Activated T-helper 1 cell treated with Interleukin-2 at 50 U/mL for 16 hours (primary cell): ENCODE results near the gene CORO2B.

Experiments
- DNase-seq: peaks from one replicate; pipeline ENCODE4 v3.0.0-alpha.2; 2020; ENCODE audit warnings: low read depth

Gene CORO2B

DNA sequence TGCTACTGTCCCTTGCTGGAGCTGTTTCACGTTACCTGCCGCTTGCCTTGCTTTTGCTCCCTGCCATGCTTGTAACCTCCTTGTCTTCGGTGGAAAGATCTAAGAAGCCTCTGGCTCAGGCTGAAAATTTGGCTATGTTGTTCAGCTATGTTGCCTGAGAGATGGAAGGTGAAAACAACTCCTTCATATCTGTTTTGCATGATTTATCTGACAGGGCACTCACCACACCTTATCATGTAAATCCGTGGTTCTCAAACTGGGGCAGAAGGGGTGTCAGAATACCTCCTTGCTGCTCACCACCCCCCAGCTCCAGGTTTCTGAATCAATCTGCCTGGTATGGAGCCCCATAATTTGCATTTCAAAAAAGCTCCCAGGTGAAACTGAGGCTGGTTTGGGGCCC is 6.5 kb upstream of the CORO2B start:
- DNase-seq: no peak

DNA sequence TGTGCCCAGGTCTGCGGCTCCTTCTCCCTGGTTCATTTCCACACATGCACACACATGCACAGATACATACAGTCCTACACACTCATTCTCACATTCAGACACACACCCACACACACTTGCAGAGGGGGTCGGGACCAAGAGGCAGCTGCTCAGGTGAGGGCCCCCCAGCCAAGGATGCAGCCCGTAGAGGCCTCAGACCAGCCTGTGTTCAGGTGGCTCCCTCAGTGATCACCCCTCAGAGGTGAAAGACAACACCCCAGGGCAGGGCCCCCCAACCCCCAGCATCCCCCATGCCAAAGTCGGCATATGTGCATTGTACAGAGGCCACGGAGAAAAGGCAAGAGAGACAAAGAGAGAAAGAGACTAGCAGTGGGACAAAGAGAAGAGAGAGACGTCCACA is 5.9 kb upstream of the CORO2B start:
- no peak for DNase-seq

DNA sequence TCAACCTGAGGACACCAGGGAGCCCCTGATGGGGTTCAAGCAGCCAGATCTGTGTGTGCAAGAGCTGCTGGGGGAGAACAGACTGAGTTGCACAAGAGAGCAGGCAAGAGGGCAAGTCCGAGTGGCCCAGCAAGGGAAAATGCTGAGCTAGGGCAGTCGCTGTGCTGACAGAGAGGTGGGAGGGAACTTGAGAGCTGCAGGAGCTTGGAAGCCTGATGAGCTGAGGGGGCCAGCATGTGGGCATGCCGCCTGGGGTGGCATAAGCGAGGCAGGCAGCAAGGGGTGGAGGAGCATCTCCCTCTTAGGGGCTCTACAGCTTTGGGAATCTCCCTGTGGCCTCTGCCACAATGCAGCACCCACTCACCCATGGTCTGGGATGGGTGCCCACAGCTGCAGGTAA is 4.7 kb upstream of the CORO2B start:
- DNase-seq: no peak

DNA sequence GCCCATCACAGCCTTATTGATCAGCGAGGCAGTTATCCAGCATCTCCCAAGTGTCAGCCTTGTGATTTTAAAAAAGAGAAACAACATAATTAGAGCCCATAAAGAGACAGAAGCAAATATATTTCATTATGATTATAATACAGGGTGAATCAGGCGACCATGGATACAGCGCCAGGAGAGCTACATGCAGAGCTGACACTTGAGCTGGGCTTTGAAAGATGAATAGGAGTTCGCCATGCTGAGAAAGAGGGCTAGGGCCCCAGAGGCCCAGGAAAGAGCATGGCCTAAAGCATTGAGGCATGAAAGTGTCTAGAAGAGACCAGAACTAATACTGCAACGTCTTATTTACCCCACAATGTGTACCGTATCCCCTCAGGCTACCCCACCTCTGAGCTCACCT is 4.2 kb upstream of the CORO2B start:
- no peak for DNase-seq

DNA sequence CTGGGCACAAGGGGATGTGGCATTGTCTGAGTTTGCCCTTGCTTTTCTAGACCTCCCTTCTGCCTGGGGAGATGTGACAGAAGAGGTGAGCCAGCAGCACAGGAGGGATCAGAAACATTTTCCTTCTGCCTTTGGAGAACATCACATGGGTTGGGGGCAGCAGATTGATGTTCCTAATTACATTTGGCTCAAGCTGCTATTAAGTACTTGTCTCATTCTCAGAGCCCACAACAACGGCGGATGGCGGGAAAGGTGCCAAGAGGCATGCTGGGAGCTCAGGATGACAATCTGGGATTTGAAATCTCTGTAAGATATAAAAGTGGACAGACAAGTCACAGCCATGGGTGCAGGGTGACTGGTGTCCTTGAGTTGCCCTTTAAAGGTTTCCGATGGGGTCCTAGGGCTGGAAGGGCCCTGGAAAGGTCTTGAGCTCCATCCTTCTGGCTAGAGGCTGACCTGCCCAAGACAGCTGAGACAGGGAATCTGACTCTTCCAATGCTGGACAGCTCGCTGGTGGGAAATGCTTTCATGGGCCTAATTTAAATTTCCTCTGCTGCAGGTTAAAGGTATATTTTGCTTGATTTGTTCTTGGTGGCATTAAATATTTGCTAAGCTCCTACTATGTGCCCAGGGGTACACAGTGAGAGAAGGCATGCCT is 2.4 kb upstream of the CORO2B start:
- DNase-seq: no peak

DNA sequence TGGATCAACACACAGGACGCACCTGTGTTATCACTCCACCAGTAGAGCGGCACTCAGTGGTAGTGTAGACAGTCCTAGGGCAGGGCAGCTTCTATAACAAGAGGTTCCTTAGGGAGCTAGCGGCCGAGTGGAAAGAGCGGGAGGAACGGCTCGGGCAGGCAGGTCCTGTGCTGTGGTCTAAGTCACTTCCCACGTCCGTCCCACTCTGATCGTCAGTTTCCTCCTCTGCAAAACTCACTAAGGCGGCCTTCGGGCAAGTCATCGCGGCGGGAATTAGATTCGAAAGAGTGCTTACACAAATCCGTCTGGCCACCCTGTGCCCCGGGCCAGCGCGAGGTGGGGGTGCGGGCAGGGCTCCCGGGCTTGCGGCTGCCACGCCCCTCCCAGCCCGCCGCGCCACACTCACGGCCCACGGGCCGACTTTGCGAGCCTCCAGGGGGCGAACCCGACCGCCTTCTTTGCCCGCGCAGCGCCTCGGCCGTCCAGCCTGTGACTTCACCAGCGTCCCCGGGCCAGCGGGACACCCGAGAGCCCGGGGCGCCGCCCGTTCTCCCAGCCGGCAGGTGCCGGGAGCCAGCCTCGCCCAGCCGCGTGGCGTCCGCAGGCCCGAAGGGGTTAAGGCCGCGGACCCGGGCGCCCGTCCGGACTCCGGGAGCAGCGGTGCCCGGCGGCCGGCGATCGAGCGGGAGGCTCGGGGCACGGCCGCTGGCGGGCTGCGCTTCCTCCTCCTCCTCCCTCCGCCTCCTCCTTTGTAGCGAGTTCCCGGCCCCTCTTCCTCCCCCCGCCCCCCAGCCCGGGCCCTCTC is 416 bp upstream of the CORO2B start:
- no peak for DNase-seq

DNA sequence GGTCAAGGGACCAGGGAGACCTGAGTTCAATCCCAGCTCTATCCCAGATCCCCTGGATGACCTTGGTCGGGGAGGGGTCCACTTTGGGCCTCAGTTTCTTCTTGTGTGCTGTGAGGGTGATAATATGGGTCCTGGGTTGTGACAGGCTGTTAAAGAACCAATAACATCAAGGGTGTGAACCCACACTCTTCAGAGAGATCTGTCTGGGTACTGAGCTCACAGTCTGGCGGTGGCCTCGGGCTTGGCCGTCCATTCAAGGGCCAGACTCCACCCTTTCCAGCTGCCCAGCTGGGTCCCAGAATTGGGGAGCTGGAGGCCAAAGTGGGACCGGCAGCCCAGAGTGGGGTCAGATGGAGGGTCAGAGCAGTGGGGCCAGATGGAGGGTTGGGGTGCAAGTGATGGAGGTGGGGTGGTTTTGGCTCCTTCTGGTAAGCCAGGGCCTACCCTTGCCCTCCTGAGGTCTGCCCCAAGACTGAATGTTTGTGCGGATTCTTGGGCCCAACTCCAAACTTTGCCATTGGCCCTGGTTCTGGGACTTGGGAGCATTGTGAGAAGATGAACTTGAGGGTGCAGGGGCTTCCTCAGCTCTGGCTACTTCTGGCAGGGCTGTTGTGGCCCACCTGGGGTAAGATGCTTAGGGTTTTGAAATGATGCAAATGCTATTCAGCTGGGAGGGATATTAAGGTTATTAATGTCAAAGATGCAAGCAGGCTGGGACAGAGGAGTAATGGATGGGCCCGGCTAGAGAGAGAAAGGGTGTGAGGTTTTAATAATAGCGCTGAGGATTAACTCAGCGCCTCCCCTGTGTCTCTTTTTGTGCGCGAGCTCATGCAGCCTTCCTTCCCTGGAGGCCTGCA is 1.5 kb downstream of the CORO2B start:
- DNase-seq: no peak

DNA sequence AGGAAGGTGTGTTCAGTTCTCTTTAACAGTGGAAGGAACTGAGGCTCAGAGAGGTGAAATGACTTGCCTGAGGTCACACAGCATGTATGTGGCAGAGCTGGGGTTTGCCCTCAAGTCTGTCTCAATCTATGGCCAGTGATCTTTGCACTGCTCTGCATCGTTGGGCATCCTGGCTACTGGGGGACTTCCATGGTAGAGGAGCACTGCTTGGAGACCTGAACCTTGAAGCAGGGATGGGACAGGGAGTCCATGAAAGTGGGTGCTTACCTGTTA is 2.0 kb downstream of the CORO2B start:
- no peak for DNase-seq

DNA sequence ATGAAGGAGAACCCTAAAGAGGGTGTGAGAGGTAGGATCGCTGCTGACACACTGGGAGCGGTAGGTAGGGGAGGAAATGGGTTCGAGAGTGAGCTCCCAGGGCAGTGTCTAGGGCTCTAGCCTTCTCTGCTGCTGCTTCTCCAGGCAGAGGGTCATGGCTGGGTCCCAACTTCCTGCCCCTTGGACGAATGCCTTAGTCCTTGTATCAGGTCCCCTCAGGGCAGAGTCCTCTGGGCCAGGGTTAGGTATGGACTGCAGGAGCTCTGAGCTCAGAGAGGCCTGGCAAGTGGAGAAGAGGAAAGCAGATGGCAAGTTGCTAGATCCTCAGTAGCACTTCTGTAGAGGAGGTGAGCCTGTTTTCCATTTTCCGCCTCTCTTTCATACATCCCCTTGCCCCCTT is 2.9 kb downstream of the CORO2B start:
- DNase-seq: no peak

DNA sequence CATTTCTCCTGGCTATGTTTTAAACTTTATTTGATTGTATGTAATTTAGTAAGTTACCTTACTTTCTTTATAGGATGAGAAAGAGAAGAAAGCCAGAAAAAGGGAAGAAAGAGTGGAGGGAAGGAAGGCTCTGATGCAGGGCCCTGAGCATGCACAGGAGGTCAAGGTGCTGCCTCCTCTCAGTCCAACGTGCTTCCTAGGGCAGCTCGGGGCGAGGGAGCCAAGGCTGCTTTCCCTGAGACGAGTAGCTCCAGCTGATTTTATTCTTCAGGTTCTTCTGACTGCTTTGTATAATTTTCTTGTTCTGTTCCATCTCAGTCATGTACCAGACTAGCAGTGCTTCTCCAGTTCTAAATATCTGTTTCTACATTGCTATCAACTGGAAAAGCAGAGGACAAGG is 3.4 kb downstream of the CORO2B start:
- no peak for DNase-seq

DNA sequence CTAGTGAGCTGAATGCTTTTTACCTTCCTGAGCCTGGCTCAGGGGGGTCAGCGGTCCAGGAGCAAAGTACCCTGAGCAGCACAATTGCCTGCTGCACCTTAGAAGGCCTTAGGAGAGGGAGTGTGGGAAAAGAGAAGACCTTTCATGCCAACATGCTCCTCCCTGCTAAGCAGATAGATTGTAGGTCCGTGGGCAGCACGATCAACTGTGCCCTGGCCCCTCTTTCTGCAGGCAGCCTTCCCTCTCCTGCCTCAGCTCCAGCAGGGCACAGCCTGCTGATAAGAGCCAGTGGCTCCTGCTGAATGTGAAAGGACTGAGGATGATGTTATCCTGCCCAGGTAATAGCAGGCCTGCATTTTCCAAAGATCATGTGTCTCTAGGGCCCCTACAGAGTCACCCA is 4.1 kb downstream of the CORO2B start:
- no peak for DNase-seq

DNA sequence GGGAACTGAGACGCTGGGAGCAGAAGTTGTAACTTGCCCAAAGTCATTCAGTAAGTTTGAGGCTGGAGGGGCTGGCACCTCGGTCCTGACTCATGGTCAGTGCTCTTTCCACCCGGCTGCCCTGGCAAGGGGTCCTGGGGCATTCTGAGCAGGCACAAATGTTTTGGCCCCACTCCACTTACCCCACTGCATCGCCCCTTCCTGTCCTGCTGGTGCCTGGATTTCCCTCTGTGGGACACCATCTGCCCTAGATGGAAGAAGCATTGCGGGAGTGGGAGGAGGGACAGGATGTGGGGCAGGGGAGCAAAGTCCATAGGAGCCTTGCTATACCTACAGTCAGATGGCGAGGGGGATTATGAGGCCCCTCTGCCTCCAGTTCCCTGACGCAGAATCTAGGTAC is 4.5 kb downstream of the CORO2B start:
- DNase-seq: no peak

DNA sequence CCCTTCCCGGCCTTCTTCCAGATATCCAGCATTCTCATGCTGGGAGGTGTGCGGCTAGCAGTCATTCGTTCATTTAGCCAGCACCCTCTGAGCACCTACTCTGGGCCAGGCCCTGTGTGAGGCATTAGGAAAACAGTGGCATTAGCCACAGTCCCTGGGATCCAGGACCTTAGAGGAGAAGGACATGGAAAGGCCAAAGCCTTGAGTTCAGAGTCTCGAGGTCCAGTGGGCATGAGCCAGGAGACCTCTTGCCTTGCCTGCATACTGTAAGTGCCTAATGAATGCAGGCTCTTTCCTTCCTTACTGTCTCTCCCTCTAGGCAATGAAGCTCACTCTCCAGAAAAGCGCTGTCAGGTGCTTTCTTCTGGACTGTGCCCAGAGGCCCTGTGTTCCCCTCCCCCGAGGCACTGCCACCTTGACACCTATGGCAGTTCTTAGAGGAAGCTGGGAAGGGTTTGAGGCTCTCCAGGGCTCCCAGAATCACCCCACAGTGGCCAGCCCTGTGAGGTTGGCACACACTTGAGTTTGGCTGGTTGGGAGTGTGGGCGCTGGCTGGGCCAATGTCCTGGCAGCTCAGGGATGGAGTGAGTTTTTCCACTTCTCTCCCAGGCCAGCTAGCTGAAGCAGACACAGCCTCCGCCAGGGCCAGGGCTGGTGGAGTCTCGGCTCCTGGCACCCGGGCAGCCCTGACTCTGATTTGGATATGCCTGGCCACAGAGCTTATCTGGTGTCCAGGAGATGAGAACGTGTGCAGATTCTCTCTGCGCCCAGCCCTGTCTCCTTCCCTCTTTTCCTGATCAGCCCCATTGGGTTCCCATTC is 5.4 kb downstream of the CORO2B start:
- DNase-seq: no peak

DNA sequence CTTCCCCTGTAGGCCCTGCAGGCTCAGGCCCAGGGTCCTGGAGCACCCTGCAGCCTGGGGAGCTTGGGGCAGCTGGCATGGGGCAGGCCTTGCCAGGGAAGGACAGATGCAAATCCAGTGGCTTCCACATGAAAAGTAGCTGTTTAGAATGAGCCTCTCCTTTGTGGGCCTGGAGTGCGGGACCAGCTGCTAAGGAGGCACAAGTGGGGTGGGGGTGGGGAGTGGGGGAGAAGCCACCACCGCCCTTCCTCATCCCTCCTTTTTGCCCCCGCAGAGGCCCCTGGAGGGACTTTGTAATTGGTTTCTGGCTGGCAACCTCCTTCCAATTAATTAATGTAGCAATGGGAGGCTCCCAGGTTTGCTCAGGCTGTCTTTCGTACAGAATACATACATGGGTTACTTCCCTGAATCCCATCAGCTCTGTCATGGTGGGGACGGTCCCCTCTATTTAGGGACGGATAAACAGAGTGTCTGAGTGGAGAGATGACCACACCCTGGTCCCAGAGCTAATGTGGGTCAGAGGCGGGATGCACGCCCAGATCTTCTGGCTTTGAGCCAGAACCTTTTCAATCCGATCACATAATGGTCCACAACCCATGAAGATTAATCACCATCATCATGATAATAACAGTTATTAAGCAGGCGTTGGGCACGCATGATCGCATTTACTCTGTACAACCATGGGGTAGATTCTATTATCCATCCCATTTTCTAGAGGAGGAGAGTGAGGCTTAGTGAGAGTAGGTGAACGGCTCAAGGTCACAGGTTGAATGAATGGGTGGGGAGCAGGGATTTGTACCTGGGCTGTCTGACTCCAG is 6.2 kb downstream of the CORO2B start:
- no peak for DNase-seq

DNA sequence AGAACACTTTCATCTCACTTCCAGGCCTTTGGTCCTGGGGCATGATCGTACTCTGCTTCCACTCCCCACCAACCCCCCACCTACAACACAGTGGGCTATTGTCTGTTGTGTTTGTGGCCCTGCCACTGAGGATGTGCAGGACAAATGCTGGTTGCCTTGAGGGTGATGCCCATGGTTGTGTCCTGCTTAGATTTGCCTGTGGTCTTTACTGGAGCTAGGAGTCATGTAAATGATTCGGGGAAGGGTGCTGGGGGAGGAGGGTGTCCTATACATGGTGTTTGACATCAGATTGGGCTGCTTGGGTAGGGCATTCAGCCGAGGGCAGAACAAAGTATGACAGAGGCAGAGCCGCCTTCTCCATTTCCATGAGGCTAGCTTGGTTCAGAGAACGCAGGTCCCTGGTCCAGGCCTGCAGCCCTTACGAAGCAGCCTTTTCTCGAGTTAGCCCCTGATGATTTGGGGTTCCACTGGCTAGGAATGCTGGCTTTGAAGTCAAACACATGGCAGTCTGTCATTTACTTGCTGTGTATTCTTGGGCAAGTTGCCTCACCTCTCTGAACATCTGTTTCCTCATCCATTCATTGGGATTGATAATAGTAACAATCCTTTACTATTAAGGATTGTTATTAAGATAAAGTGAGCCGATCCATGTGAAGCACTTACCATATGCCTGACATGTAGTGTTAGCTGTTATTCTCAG is 6.9 kb downstream of the CORO2B start:
- no peak for DNase-seq

DNA sequence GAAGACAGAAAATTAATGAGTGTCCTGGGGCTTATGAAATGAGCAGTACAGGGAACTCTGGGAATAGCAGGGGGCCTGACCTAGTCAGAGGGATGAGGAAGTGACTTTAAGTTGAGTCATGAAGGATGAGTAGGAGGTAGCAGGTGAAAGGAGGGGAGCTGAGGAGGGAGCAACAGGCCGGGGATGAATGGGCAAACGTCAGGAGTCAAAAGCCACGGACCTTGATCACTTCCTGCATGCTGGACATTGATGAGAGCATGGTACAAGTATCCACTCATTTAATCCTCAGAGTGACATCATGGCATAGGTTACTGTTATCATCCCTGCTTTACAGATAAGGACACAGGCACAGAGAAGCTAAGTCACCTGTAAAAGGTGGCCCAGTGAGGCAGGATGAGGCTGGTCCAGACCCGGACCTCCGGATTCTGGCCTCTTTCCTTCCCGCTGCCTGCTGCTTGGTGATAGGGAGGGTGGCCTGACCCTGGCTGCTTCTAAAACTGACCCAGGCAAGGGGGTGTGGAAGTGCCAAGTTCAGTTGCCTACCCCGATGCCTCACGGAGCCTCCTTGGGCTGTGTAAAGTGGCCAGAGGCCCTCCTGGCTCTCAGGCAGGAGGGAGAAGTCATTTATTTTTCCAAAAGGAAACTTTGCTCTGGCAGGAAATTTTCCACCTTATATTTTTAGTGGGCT is 7.6 kb downstream of the CORO2B start:
- DNase-seq: no peak

DNA sequence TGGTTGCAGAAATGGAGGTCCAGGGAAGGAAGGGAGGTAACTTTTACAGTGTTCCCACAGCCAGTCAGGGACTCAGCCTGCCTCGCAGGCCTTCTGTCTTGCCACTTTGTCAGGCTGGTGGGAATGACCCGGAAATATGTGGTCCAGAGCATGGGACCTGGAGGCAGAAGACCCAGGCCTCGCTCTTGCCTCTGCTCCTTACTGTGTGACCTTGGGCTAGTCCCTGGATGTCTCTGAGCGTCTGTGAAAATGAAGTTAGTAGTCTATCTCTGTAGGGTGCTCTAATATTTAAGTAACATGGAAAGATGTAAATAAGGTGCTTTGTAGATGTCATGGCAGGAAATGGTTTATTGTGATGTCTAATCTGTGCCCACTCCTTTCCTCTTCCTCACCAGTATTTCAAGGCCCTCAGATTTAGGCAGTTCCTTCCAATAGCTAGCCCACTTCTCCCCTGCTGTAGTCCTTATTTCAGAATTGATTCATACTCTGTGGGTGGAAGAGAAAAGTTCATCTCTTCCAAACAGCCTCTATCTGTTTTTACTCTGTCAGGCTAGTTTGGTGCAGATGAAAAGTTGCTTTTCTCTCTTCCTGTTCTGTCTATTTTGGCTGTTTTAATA is 9.1 kb downstream of the CORO2B start:
- no peak for DNase-seq

DNA sequence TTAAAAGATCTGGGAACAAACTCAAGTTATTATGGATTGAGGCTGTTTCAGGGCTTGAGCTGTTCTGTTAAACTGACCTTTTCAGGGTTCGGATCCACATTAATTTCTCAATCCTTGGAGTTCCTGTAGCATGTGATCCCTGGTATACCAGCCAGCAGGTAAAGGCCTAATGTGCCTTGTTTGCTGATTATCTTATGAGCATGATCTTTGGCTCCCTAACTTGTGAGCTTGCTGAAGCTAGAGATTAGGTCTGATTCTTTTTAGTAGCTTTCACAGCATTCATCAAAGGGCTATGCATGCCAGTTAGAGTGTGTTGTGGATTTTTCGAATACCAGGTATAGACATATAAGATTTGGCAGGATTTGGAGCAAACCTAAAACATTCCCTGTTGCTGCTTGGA is 10.3 kb downstream of the CORO2B start:
- no peak for DNase-seq

DNA sequence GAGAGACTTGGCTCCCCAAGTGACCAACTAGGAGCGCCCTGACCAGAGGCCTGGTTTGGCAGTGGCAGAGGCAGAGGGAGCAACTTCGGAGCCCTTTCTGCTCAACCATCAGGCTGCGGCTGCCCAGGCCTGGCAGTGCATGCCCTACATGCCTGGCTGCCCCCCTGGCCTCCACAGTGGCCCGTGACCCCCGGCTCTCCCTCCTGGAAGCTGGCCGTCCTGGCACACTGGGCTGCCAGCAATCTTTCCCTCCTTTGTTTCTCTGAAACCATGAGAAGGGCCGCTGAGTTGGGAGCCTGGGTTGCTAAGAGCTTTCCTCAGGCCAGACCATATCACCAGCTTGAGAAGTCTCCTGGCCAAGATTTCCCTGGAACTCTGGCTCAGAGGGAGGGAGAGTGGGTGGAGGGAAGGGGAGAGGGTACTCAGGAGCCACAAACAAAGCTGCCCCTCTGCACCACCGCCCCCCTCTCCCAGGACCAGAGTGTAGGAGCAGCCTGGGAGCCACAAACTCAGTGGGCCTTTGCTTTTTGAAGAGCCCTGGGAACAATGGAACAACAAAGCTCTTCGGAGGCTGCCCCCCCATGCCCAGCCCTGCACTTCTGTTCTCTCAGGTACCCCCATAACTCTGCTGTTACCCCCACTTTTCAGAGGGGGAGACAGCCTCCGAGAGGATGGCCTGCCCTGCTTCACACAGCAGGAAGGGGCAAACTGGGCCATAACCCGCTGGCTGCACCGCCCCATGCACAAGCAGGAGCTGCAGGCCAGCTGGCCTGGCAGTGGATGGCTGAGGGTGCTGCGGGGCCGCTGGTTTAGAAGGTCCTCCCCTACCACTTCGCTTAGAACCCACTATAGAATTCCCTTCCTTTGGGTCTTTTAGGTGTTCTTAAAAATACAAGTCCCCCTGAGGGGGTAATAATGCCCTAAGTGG is 11.3 kb downstream of the CORO2B start:
- no peak for DNase-seq
